SU-DHL-6 (cell line): ENCODE data around the gene DYSF.

Source experiments
- CTCF ChIP-seq: fragments of 200-600 bp; sonication (generic); IDR thresholded peaks from one replicate; pipeline ENCODE4 v1.5.1; 2017; ENCODE audit warnings: antibody characterized with exemption, mild to moderate bottlenecking, low read length, moderate library complexity; ENCODE audit not compliant: insufficient read depth, poor library complexity, severe bottlenecking
- EZH2phosphoT487 ChIP-seq: fragments of 200-600 bp; sonication (generic), shearing (Covaris generic); conservative IDR thresholded peaks from 2 replicates; pipeline ENCODE4 v1.6.1; 2018; ENCODE audit warnings: mild to moderate bottlenecking, antibody characterized with exemption, low read length, moderate library complexity, mixed read lengths

- TF ChIP-seq CTCF (no peak), EZH2phosphoT487 (no peak)
These were observed 118.6 kb downstream of the DYSF start for GRCh38 chr2:71571945-71572344.
